OCI-LY7 (cell line): ENCODE results near the gene NCAPD3. TPM values are rescaled to one million over a fixed set of nuclear protein-coding genes. Genes with fewer than 3 reads are reported as not detected.
A peak's percentile ranks its signal among the peaks of the same experiment; 100 is the strongest.

ENCODE experiments used
- BruUV-seq: library from RNA; stranded (reverse); fragments of 400-500 nt; replicated peaks from 2 replicates; lab custom pipeline; 2021; lab: Mats Ljungman, UMichigan
- CTCF ChIA-PET: fragments of 300-600 bp; sonication (Branson Sonifier 250); formaldehyde crosslinking; loops from one replicate; lab custom pipeline; 2022; ENCODE audit warnings: antibody characterized with exemption; ENCODE audit not compliant: unreplicated experiment; lab: Charles Lee
- POLR2A ChIA-PET: fragments of 300-600 bp; sonication (Branson Sonifier 250); formaldehyde crosslinking; loops from one replicate; lab custom pipeline; 2022; ENCODE audit warnings: antibody characterized with exemption; lab: Charles Lee
- DNase-seq: peaks from one replicate; pipeline ENCODE4 v3.0.0-alpha.2; 2015; ENCODE audit warnings: low spot score
- H2AFZ ChIP-seq: fragments of 200-600 bp; sonication (generic), shearing (Covaris generic); 2 replicates; pipeline ENCODE4 v1.6.1; 2014; ENCODE audit warnings: mild to moderate bottlenecking, antibody characterized with exemption, low read length, moderate library complexity
- H3K27ac ChIP-seq: fragments of 200-600 bp; sonication (generic); 2 replicates; pipeline ENCODE4 v1.5.1; 2014; ENCODE audit warnings: mixed run types, low read depth, mild to moderate bottlenecking, moderate library complexity, low read length, inconsistent platforms; ENCODE audit not compliant: poor library complexity, severe bottlenecking
- H3K36me3 ChIP-seq: fragments of 200-600 bp; sonication (generic); 2 replicates; pipeline ENCODE4 v1.6.1; 2014; ENCODE audit warnings: mild to moderate bottlenecking, antibody characterized with exemption, low read length, moderate library complexity, mixed read lengths; ENCODE audit not compliant: insufficient read depth
- H3K4me1 ChIP-seq: fragments of 200-600 bp; sonication (generic); 2 replicates; pipeline ENCODE4 v1.5.1; 2014; ENCODE audit warnings: mild to moderate bottlenecking, low read length; ENCODE audit not compliant: insufficient read depth, poor library complexity, severe bottlenecking
- H3K4me2 ChIP-seq: fragments of 200-600 bp; sonication (generic); 2 replicates; pipeline ENCODE4 v1.6.1; 2014; ENCODE audit warnings: mild to moderate bottlenecking, low read length
- H3K4me3 ChIP-seq: fragments of 200-600 bp; sonication (generic); 2 replicates; pipeline ENCODE4 v1.5.1; 2014; ENCODE audit warnings: mild to moderate bottlenecking, low read depth, low read length; ENCODE audit not compliant: poor library complexity, severe bottlenecking
- H3K79me2 ChIP-seq: fragments of 200-600 bp; sonication (generic); 2 replicates; pipeline ENCODE4 v1.6.1; 2016; ENCODE audit warnings: low read depth, mild to moderate bottlenecking, low read length, moderate library complexity, mixed read lengths; ENCODE audit not compliant: insufficient read depth
- H3K9me2 ChIP-seq: fragments of 200-600 bp; sonication (generic); 2 replicates; pipeline ENCODE4 v1.6.1; 2016; ENCODE audit warnings: mild to moderate bottlenecking, low read length, mixed read lengths; ENCODE audit not compliant: insufficient read depth
- H3K9me3 ChIP-seq: fragments of 200-600 bp; sonication (generic); 2 replicates; pipeline ENCODE4 v1.6.1; 2014; ENCODE audit warnings: mild to moderate bottlenecking, mixed run types, low read length, mixed read lengths
- H4K20me1 ChIP-seq: fragments of 200-600 bp; sonication (generic); 2 replicates; pipeline ENCODE4 v1.6.1; 2014; ENCODE audit warnings: mild to moderate bottlenecking, antibody characterized with exemption, low read length, moderate library complexity, mixed read lengths; ENCODE audit not compliant: insufficient read depth
- CTCF ChIP-seq: fragments of 200-600 bp; sonication (generic); conservative IDR thresholded peaks from 2 replicates; pipeline ENCODE4 v1.5.1; 2014; ENCODE audit warnings: mild to moderate bottlenecking, antibody characterized with exemption, low read length, moderate library complexity, mixed read lengths
- EZH2phosphoT487 ChIP-seq: fragments of 200-600 bp; sonication (generic); IDR thresholded peaks from 2 replicates; pipeline ENCODE4 v1.6.1; 2018; ENCODE audit warnings: low read depth, borderline replicate concordance, mild to moderate bottlenecking, mixed run types, antibody characterized with exemption, low read length, moderate library complexity, mixed read lengths
- intact Hi-C: fragments of 100-400 bp; cut with micrococcal nuclease; formaldehyde crosslinking; loops from one replicate; pipeline ENCODE4 v1.10.0; 2022; ENCODE audit not compliant: unreplicated experiment
- total RNA-seq, 2 experiments: library from RNA; depleted of rRNA in 1 of 2; stranded (reverse); fragments of >200 nt in 1 of 2; shearing (Covaris generic) in 1 of 2; gene quantifications; 2 replicates each; pipeline ENCODE4 v1.2.3, GENCODE V29; 2014 to 2022

The NCAPD3 gene
- total RNA-seq, 2 experiments from 2014 or later, result 89.1 to 112 TPM

GRCh38 chr11:134216816-134217215, 7.0 kb downstream of the NCAPD3 start:
- POLR2A ChIA-PET, result no interaction called here
- intact Hi-C loops, result no loop called here
- no TSS peak for BruUV-seq
- no peak overlapping the region for H2AFZ ChIP-seq
- TF ChIP-seq EZH2phosphoT487, result no peak
- TF ChIP-seq CTCF, result no peak
- H3K79me2 ChIP-seq, result peaks cover 94% of the 10 kb centered on the region
- DNase-seq, result no peak
- no peak overlapping the region for H3K4me3 ChIP-seq
- H3K27ac ChIP-seq, result no peak overlapping the region
- CTCF ChIA-PET, result no interaction called here
- peaks cover 16% of the 10 kb centered on the region for H3K4me1 ChIP-seq
- no peaks in the 10 kb centered on the region for H3K9me2 ChIP-seq
- no peak overlapping the region for H3K4me2 ChIP-seq
- no peaks in the 10 kb centered on the region for H3K9me3 ChIP-seq
- H3K36me3 ChIP-seq, result peaks cover 97% of the 10 kb centered on the region
- H4K20me1 ChIP-seq, result peaks cover 37% of the 10 kb centered on the region

- no peak overlapping the region for H2AFZ ChIP-seq
- ChIA-PET CTCF (no interaction called here), POLR2A (no interaction called here)
- BruUV-seq, result no TSS peak
- H3K4me3 ChIP-seq, result no peak overlapping the region
- intact Hi-C loops, result no loop called here
- no peak overlapping the region for H3K4me2 ChIP-seq
- TF ChIP-seq CTCF, result no peak
- TF ChIP-seq EZH2phosphoT487, result no peak
- peaks cover 94% of the 10 kb centered on the region for H3K79me2 ChIP-seq
- peaks cover 98% of the 10 kb centered on the region for H3K36me3 ChIP-seq
- H3K27ac ChIP-seq, result no peak overlapping the region
- peaks cover 35% of the 10 kb centered on the region for H4K20me1 ChIP-seq
- no peaks in the 10 kb centered on the region for H3K9me2 ChIP-seq
- H3K9me3 ChIP-seq, result no peaks in the 10 kb centered on the region
- H3K4me1 ChIP-seq, result peaks cover 6% of the 10 kb centered on the region
- DNase-seq, result no peak
Measured at GRCh38 chr11:134215836-134216235, 7.9 kb downstream of the NCAPD3 start.

GRCh38 chr11:134207538-134208239, 16.1 kb downstream of the NCAPD3 start:
- Histone ChIP-seq H3K4me2 (no peak overlapping the region), H3K9me2 (no peaks in the 10 kb centered on the region), H4K20me1 (peaks cover 27% of the 10 kb centered on the region; the same call in 1 of the 2 replicates), H3K79me2 (peaks cover 29% of the 10 kb centered on the region), H3K36me3 (peaks cover 99% of the 10 kb centered on the region), H3K4me3 (no peak overlapping the region), H3K9me3 (no peaks in the 10 kb centered on the region), H3K27ac (no peak overlapping the region), H3K4me1 (no peaks in the 10 kb centered on the region), H2AFZ (no peak overlapping the region)
- DNase-seq, result peak; percentile 46
- ChIA-PET POLR2A (interaction anchor here (0.6 to 1.4 kb wide), 4 partner anchors 13 to 44 kb away, joined by 3 to 6 read pairs (median 4); partner anchors contain the start of genes NCAPD3 and VPS26B), CTCF (no interaction called here)
- no TSS peak for BruUV-seq
- no peak for TF ChIP-seq EZH2phosphoT487
- peak; percentile 81 for TF ChIP-seq CTCF
- intact Hi-C loops, result loop anchor here (1.0 kb wide), 1 partner anchor 37 kb away; no protein-coding TSS in a partner anchor
